HG03558 (cell line): ENCODE measurements around the gene KRTAP10-5.
"Not testable (repeated sequence)": the region's sequence is repeated elsewhere in the genome, so short reads cannot be mapped to it uniquely, and the experiment has no call there.

Source experiments
- ATAC-seq: cut with Tn5 transposase; IDR thresholded peaks from one replicate; pipeline ENCODE4 v1.9.1; 2021; ENCODE audit warnings: moderate number of reproducible peaks; ENCODE audit not compliant: unreplicated experiment; ENCODE audit errors: extremely low read depth

The KRTAP10-5 gene

GRCh38 chr21:44573630-44574456 is 6.6 kb downstream of the KRTAP10-5 start, which contains the start of gene KRTAP10-4:
TSS of gene KRTAP10-4 (plus strand) at chr21:44573729. CDS start at chr21:44573759, 30 bp downstream.
- ATAC-seq, result not testable (repeated sequence)

GRCh38 chr21:44572959-44573583 is 7.3 kb downstream of the KRTAP10-5 start:
- ATAC-seq, result no peak

GRCh38 chr21:44571844-44572782 is 8.3 kb downstream of the KRTAP10-5 start:
- no peak for ATAC-seq

- ATAC-seq, result no peak
Observed at GRCh38 chr21:44571296-44571695, 9.1 kb downstream of the KRTAP10-5 start.

GRCh38 chr21:44569861-44570517 is 10.4 kb downstream of the KRTAP10-5 start:
- ATAC-seq, result no peak

DNA sequence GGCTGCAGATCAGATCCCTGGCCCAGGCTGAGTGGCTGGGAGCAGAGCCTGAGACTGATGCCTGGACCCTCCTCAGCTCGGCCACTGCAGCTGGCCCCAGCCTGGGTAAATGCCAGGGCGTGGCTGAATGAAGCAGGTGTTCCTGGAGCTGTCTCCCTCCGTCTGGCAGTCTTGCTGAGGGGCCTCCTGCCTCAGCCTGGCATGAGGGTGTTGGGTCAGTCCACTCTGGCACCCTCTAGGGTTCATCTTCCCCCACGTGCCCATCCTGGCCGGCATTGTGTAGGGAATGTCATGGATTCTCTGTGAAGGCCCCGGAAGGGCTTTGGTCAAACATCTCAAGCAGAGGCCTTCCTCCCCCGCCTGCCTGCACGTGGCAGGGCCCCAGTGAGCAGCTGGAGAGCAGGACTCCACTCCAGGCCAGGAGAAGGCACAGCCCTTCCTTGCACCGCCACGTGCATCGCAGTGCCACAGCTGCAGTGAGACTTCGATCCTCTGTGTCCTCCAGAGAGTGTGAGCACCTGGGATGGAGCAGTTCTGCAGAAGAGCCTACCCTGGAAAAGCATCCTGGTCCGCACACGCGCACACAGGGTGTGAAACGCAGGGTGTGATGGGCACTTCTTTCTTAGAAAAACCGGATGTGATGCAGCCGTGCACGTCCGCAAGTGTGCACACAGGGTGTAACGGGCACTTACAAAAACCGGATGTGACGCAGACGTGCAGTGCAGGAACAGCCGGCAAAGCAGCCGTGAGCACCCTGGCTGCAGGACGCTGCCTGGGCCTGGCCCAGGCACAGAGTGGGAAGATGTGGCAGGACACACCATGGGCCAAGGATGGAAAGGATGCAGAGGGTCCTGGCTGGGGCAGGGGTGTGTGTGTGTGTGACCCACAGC is 11.5 kb downstream of the KRTAP10-5 start:
- ATAC-seq, result no peak

DNA sequence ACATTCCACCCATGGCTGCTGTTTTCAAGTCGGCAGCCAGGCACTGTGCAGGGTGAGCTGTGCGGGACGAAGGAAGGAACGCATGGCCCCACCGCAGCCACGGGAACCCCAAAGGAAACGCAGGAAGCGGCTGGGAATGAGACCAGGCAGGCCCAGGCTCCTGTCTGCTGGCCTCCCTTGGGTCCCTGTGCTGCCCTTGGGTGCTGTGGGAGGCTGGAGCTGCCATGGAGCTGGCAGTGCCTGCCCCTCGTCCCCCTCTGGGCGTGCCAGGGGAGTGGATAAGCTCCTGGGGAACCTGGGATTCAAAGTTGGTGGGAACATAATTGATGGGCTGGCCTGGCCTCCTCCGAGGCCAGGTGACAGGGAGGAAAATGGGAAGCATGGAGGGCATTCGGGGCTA is 12.1 kb downstream of the KRTAP10-5 start:
- no peak for ATAC-seq

DNA sequence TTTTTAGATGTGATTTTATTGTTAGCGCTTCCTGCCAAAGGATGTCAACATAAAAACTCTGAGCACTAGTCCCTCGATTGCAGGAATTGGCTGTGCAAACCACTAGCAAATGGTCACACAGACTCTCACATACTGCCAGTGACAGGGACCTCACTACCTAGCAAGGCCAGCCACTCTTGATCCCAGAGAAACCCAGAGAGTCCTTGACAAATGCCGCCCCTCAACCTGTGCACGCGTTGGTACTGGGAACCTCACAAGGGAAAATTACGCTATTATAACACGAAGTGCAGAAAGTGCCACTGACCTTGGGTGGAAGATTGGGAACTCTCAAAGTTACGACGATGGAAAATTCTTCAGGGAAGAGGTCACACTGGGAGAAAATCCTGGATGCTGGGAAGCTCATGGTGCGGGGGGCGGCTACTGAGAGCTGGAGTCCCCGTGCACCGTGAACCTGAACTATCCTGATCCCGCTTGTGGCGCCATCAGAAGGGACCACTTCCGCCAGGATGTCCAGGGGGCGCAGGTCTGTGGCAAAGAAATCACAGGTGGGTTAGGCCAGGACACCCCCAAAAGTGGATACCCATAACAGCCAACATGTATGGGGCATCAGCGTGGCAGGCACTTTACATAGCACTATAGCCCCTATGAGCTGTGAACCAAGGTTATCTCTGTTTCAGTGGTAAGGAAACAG is 12.8 kb downstream of the KRTAP10-5 start:
- no peak for ATAC-seq

- no peak for ATAC-seq
Observed at GRCh38 chr21:44566403-44566802, 14.0 kb downstream of the KRTAP10-5 start.

GRCh38 chr21:44564886-44565598 is 15.4 kb downstream of the KRTAP10-5 start:
- ATAC-seq, result no peak

- no peak for ATAC-seq
Observed at GRCh38 chr21:44564099-44564498, 16.3 kb downstream of the KRTAP10-5 start.

GRCh38 chr21:44558695-44559094 is 21.7 kb downstream of the KRTAP10-5 start, which contains the start of gene KRTAP10-3:
TSS of gene KRTAP10-3 (minus strand) at chr21:44558795. CDS start at chr21:44558715, 80 bp downstream.
- ATAC-seq, result no peak

GRCh38 chr21:44558329-44558675 is 22.1 kb downstream of the KRTAP10-5 start:
- not testable (repeated sequence) for ATAC-seq

DNA sequence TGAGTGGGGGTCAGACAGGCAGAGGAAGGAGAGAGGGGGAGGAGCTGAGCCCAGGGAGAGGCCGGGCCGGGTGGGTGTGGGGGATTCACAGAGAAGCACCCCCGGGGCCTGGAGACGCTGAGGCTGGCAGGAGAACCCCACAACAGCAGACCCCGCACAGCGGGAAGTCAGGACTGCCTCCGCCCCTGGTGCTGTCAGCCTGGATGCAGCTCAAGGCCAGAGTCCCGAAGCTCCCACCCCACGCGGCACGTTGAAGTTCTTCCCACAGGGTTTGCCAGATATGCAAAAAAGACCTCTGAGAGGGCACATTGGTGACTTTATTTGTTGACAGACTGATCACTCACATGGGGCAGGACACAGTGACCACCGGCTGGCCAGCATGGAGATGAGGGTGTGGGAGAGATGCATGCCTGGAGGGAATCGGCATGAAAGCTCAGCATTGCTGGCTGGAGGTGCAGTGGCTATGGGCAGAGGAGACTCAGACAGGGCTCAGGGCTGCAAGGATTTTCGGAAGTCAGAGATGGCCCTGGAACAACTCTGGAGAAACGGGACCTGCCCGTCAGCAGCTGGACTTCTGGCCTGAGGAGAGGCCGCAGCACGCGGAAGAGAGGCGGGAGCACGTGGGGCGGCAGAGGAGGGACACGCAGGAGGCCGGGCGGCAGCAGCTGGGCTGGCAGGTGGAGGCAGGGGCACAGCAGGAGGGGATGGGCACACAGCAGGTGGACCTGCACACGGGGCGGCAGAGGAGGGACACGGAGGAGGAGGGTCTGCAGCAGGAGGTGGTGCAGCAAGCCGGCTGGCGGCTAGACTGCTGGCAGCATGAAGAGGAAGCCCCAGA is 22.7 kb downstream of the KRTAP10-5 start:
- ATAC-seq, result no peak

DNA sequence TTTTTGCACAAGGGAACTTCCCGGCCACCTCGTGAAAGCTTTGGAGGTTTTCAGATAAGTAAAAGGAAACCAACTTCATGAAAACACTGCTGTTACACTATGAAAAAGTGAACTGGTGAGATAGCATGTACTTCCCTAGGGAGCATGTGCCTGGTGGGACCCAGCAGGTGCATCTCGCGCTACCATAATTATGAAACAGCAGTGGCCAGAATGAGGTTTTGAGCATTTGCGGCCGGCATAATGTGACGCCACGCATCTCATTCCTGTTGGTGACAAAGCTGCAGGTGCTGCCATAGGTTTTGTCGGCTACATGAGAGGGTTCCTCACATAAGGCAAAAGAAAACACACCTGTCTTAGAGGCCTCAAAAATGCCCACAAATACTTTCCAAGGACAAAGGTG is 23.5 kb downstream of the KRTAP10-5 start:
- no peak for ATAC-seq

- ATAC-seq, result no peak
Observed at GRCh38 chr21:44555200-44555875, 25.1 kb downstream of the KRTAP10-5 start.
